DMS53 treated with DMSO at 0.1 percent for 48 hours (cell line): Measurements from ENCODE around the gene NUDT7.
A peak's percentile ranks its signal among the peaks of the same experiment; 100 is the strongest.

ENCODE experiments used
- DNase-seq: peaks from one replicate; lab custom pipeline; 2025; ENCODE audit not compliant: unreplicated experiment; lab: John Stamatoyannopoulos, UW

Gene NUDT7

DNA sequence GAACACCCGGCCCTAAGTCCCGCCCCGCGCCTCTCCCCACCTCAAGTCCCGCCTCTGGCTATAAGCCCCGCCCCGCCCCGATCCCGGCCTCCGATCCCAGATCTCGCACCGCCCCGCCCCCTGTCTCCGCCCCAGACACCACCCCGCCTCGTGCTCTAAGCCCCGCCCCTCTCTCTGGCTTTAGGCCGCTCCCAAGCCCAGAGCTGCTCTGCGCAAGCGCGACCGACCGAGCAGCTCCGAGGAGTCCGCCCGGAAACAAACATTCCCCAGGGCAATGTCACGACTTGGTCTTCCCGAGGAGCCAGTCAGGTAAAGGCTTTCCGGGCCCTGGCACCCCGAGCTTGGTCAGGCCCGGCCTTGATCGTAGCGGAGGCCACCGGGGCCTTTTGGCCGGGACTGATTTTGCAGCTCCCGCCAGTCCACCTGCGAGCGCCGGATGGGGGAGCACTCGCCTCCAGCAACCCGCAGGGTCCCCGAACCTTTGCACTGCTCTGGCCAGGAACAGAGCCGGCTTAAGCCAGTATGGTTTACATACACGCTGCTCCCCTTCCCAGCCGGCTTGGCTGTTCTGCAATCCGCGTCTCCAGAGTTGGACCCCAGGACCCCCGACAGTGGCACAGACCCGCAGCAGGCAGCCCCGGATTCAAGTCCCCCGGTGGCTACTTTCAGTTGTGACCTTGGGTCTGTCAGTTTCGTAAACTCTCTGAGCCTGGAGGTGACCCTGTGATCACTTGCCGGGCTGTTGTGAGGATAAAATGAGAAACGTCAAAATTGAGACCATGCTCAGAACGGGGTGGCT lies at the start of gene NUDT7:
NUDT7 (plus strand) TSS at position 206 of the 799 bp plus-strand sequence; CDS start at position 275, 69 bp downstream.
- DNase-seq: peak; percentile 54

- no peak for DNase-seq
Measured at GRCh38 chr16:77674888-77675287, 47.4 kb upstream of the NUDT7 start.

GRCh38 chr16:77675464-77676324 lies 46.6 kb upstream of the NUDT7 start:
- DNase-seq: peak; percentile 4

DNA sequence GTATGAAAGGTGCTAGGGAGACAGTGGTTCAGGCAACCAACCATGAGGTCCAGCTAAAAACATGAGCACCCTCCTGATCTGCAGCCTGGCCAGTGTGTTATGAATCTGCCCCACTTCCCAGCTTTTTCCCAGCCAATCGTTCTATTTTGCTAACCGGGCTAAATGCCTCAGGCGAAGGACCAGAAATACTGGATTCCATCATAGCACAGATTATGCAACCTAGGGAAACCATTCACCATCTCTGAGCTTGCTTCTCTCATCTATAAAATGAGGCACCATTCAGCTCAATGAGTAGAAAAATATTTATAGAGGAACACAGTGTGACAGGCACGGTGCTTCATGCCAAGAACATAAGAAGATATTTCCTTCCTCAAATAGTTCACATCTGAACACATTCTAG lies 45.2 kb upstream of the NUDT7 start:
- no peak for DNase-seq

DNA sequence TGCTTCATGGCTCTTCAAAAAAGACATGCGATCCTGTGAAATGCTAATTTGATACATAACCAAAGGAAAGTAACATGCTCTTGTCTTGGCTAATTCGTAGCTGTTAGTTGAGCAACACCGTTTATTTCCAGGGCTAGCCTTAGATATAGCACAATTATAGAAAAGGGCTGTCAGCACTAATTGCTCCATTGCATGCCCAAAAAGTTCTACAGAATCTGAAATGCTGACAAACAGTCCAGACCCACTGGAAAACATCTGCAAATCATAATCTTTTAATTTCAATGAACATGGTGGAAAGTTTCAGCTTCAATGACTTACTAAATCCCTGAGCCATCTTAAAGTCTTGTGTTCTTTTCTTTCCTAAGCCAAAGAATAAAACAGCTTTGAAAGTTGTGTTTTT lies 42.9 kb upstream of the NUDT7 start:
- no peak for DNase-seq

GRCh38 chr16:77679901-77680300 lies 42.4 kb upstream of the NUDT7 start:
- DNase-seq: no peak

GRCh38 chr16:77680496-77680895 lies 41.8 kb upstream of the NUDT7 start:
- DNase-seq: no peak

GRCh38 chr16:77682586-77682985 lies 39.7 kb upstream of the NUDT7 start:
- DNase-seq: no peak

- no peak for DNase-seq
Measured at GRCh38 chr16:77683397-77684180, 38.7 kb upstream of the NUDT7 start.

GRCh38 chr16:77684181-77684526 lies 38.2 kb upstream of the NUDT7 start:
- no peak for DNase-seq

DNA sequence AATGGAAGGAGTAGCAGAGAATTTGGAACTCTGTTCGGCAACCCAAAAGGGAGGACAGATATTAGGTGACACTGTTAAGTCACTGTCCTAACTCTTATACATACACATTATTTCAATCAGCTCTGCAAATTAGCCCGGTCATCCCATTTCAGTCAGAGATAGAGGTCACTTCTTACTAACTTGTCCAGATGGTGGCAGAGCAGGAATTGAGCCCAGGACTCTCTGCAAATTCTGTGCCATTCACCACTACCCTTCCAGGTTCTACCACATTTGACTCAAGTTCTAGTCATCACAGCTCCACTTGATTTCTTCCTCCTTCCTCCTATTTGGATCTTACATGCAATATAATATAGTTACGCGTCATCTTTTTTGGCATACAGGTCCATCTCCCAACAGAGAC lies 35.9 kb upstream of the NUDT7 start:
- DNase-seq: no peak

DNA sequence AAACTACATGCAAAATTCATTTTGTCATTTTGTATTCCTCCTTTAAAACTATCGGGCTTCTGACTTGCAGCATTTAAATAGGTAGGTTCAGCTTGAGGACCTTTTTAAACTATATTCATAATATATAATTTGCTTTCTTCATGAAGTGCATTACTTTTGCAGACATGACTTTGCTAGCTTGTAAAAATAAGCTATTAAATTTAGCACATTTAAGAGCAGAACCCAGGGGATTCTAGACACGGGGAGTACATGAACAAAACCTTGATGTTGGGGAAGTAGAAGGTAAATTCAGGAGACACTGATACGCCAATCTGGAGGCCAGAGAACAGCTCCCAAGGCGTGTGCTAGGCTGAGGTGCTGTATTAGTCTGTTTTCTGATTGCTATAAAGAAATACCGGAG lies 32.3 kb upstream of the NUDT7 start:
- no peak for DNase-seq

DNA sequence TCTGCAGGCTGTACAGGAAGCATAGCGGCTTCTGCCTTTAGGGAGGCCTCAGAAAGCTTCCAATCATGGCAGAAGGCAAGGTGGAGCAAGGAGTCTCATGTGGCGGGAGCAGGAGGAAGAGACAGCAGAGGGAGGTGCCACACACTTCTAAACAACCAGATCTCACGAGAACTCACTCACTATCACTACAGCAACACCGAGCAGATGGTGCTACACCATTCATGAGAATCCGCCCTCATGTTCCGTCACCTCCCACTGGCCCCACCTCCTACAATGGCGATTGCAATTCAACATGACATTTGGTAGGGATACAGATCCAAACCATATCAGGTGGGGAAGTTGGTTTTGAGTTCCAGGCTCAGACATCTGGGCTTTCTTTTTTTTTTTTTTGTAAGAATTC lies 31.9 kb upstream of the NUDT7 start:
- no peak for DNase-seq

DNA sequence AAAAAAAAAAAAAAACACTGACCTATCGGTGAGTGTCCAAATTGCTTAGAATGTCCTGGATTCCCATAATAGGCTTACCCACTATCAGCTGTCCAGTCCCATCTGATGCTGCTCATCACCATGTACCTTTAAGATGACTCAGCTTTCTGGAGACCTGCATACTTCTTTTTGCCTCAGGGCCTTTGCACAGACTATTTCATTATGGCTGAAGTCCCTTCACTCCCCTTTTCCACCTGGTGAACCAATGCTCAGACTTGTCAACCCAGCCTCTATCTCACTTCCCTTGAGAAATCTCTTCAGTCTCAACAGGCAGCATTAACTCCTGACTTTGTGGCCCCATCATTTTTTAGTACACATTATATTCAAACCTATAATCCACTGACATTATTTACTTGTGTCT lies 29.7 kb upstream of the NUDT7 start:
- no peak for DNase-seq

DNA sequence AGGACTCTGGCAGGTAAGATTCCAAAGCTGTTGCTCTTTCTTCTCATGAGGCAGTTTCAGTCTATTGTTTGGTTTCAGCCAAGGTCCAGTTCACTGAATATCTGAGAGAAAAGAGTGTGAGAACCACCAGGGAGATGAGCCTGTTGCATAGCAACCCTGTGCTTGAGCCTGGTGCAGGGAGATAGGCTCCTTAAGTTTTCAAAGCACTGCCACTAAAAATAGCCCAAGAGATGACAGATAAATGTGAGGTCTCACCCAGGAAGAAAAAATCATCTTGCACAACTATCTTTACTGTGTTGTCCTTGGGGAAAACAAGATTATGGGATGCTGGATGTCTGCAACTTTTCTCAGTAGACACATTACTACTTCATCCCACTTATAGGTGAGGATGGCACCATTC lies 26.2 kb upstream of the NUDT7 start:
- no peak for DNase-seq

DNA sequence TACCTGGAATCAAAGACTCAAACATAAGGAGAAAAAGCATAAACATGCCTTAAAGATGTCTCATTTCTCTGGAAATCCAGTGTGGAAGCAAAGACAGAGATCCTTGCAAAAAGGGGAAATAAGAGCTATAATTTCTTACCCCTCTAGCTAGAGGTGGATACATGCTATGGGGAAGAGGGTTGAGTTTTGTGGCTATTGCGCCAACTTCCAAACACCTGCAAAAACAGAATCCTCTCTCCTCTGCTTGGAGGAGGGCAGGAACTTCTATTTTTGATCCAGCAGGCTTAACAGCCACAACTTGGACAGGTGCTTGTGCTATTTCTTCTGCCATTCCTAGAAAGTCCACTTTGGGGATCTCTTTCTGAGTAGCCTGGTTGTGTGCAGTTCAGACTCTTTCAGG lies 21.5 kb upstream of the NUDT7 start:
- DNase-seq: no peak

DNA sequence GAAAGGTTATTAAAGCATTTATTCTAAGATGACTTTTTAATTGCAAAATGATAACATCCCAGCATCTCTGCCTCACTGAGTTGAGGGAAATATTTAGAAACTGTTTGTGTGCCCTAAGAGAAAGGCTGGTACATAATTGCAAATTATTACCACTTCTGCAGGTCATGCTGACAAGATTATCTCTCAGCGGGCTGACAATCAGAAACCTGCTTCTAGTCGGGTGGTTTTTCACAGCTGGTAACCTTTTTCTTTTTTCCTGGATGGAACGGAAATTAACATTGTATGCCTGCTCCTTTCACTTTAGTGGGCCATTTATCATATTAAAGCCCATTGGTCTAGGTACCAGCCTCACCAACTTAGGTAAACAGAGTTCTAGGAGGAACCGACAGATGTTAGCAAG lies 17.0 kb upstream of the NUDT7 start:
- no peak for DNase-seq

DNA sequence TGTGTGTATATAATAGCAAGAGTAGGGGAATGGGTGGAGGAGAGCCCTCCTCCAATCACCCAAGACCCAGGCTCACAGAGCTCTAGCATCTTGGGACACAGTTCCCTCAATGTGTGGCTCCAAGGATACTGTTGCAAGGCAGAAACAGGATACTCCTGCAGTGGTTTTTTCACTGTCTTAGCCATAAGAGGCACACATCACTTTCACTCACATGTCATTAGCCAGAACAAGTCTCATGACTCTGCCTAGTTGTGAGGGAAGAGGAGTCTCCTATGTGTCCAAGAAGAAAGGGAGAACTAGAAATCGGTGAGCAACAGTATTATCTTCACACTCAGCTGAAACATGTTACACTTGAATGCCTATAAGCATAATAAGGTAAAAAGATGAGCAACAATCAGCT lies 11.1 kb upstream of the NUDT7 start:
- no peak for DNase-seq

DNA sequence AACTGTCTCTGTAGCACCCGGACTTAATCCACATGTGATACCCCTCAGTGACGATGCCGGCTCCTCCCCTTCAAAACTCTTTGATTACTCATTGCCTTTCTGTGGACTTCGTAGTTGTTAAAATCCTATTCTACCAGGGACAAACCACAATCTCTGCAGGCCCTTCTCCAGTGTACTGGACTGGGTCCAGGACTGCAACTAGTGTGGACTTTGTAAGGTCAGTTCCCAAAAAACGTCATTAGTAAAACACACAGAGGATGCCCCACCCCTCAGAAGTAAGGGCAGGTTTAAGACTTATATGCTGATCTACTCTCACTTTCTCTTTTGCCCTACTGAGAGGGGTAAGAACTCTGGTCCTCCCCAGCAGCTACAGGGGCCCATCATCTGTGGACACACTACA lies 10.5 kb upstream of the NUDT7 start:
- no peak for DNase-seq

GRCh38 chr16:77715145-77715544 lies 7.2 kb upstream of the NUDT7 start:
- DNase-seq: no peak

- DNase-seq: no peak
Measured at GRCh38 chr16:77721752-77722308, 484 bp upstream of the NUDT7 start.
